ENCODE measurements around the gene ULK4.

- TF ChIP-seq CTCF (IDR thresholded peaks at IDR 0.05; ENCODE audit: control extremely low read depth in 1 of 3, insufficient read depth in 1 of 3, low read depth in 1 of 3, low read length in 3 of 3) (no peak), SRF (IDR thresholded peaks at IDR 0.05; ENCODE audit: low read depth, low read length) (no peak), POLR2A (IDR thresholded peaks at IDR 0.05; ENCODE audit: control extremely low read depth in 1 of 2, low read depth in 2 of 2, low read length in 2 of 2) (no peak), SIN3A (conservative IDR thresholded peaks at IDR 0.05 in 1 of 2, IDR thresholded peaks at IDR 0.05 in 1 of 2; ENCODE audit: low read depth in 1 of 2, low read length in 2 of 2) (no peak), TAF1 (IDR thresholded peaks at IDR 0.05; ENCODE audit: low read depth, low read length) (no peak), EZH2 (IDR thresholded peaks at IDR 0.05; ENCODE audit: low read depth, low read length, severe bottlenecking) (no peak)
Observed at GRCh38 chr3:41746215-41746614, 215.7 kb downstream of the ULK4 start.

Data from H1 (cell line).